ENCODE results near the gene EPS8L2. TPM values are rescaled to one million over a fixed set of nuclear protein-coding genes. Genes with fewer than 3 reads are reported as not detected.

Gene EPS8L2
- total and polyA plus RNA-seq, 10 of the 15 experiments (the other 5 are each of a cell fraction or from before 2014, with no cell fraction given), result 0.76 to 20.0 (median 9.7) TPM

GRCh38 chr11:765025-765801, 59.2 kb downstream of the EPS8L2 start:
- ChIA-PET RAD21 (ENCODE audit: unreplicated experiment) (interaction anchor here (1.5 kb wide), 1 partner anchor 39 kb away, joined by 3 read pairs; no protein-coding TSS in a partner anchor), SMC1A (ENCODE audit: uncharacterized antibody, unreplicated experiment) (interaction anchor here (1.1 to 1.9 kb wide), 2 partner anchors 16 to 39 kb away, joined by 5 to 8 read pairs; no protein-coding TSS in a partner anchor), CTCF (interaction anchor here (1.1 to 1.4 kb wide), 4 partner anchors 16 to 92 kb away, joined by 3 to 4 read pairs (median 3); partner anchors contain the start of gene TALDO1), POLR2A (no interaction called here)
- no peaks in the 10 kb centered on the region for H3K27me3 ChIP-seq (replicated peaks in 1 of 2; ENCODE audit: control insufficient read depth in 2 of 2, insufficient read depth in 2 of 2, low read length in 1 of 2)
- no TSS peak for BruUV-seq (replicated peaks)
- no peak overlapping the region for H3K27ac ChIP-seq (ENCODE audit: control insufficient read depth, insufficient read depth)
- DNase-seq (ENCODE audit: low read depth, low spot score) (no peak), ATAC-seq (peak; percentile 86), FAIRE-seq (no peak)
- no peaks in the 10 kb centered on the region for H3K4me1 ChIP-seq (ENCODE audit: control insufficient read depth, insufficient read depth, low read length)
- 56% methylated on average over 19 of the region's 19 CpGs for WGBS (ENCODE audit: insufficient coverage, insufficient replicate concordance, low lambda C conversion rate, missing lambda C conversion rate)
- no peak overlapping the region for H3K4me2 ChIP-seq (ENCODE audit: control insufficient read depth, insufficient read depth)
- H4K20me1 ChIP-seq (ENCODE audit: control insufficient read depth, insufficient read depth), result no peaks in the 10 kb centered on the region
- H3K9me3 ChIP-seq (replicated peaks; ENCODE audit: control insufficient read depth, insufficient read depth, low read length), result no peaks in the 10 kb centered on the region
- H3K79me2 ChIP-seq (ENCODE audit: control insufficient read depth, insufficient read depth, low read length), result no peaks in the 10 kb centered on the region
- H3K4me3 ChIP-seq, result no peak overlapping the region
- intact Hi-C loops (cut with micrococcal nuclease; ENCODE audit: unreplicated experiment) (loop anchor here (1.0 kb wide), 1 partner anchor 37 kb away; no protein-coding TSS in a partner anchor), in situ Hi-C loops (cut with MboI) (no loop called here)
- H3K36me3 ChIP-seq (ENCODE audit: control insufficient read depth in 2 of 2, insufficient read depth in 2 of 2, low read length in 1 of 2), result peaks cover 26 to 29% of the 10 kb centered on the region in 2 experiments; a peak in 3 of 4 replicates
- H2AFZ ChIP-seq (ENCODE audit: control insufficient read depth, low read depth, low read length), result no peak overlapping the region
- H3K9ac ChIP-seq (ENCODE audit: control insufficient read depth, insufficient read depth, low read length), result no peak overlapping the region
- no peak for TF ChIP-seq PAX5 (IDR thresholded peaks at IDR 0.05; ENCODE audit: borderline replicate concordance, low read depth, low read length)
- TF ChIP-seq, protein P1, sequence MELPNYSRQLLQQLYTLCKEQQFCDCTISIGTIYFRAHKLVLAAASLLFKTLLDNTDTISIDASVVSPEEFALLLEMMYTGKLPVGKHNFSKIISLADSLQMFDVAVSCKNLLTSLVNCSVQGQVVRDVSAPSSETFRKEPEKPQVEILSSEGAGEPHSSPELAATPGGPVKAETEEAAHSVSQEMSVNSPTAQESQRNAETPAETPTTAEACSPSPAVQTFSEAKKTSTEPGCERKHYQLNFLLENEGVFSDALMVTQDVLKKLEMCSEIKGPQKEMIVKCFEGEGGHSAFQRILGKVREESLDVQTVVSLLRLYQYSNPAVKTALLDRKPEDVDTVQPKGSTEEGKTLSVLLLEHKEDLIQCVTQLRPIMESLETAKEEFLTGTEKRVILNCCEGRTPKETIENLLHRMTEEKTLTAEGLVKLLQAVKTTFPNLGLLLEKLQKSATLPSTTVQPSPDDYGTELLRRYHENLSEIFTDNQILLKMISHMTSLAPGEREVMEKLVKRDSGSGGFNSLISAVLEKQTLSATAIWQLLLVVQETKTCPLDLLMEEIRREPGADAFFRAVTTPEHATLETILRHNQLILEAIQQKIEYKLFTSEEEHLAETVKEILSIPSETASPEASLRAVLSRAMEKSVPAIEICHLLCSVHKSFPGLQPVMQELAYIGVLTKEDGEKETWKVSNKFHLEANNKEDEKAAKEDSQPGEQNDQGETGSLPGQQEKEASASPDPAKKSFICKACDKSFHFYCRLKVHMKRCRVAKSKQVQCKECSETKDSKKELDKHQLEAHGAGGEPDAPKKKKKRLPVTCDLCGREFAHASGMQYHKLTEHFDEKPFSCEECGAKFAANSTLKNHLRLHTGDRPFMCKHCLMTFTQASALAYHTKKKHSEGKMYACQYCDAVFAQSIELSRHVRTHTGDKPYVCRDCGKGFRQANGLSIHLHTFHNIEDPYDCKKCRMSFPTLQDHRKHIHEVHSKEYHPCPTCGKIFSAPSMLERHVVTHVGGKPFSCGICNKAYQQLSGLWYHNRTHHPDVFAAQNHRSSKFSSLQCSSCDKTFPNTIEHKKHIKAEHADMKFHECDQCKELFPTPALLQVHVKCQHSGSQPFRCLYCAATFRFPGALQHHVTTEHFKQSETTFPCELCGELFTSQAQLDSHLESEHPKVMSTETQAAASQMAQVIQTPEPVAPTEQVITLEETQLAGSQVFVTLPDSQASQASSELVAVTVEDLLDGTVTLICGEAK (IDR thresholded peaks at IDR 0.05; ENCODE audit: borderline replicate concordance), result no peak
- no peak for TF ChIP-seq PBX3 (IDR thresholded peaks at IDR 0.05; ENCODE audit: insufficient replicate concordance, low read depth, low read length)
- TF ChIP-seq MXI1 (IDR thresholded peaks at IDR 0.05; ENCODE audit: low read depth, low read length), result no peak
- no peak for TF ChIP-seq EP300 (IDR thresholded peaks at IDR 0.05; ENCODE audit: borderline replicate concordance in 1 of 2, control insufficient read depth in 1 of 2, low read depth in 2 of 2, low read length in 2 of 2)
- TF ChIP-seq ATF2 (IDR thresholded peaks at IDR 0.05; ENCODE audit: low read length), result no peak
- TF ChIP-seq CBX3 (IDR thresholded peaks at IDR 0.05; ENCODE audit: borderline replicate concordance, low read depth), result no peak
- 0 out of 2 replicates have a peak, but pooled peaks have one; percentile 26 for TF ChIP-seq YY1 (IDR thresholded peaks at IDR 0.05; ENCODE audit: low read depth, low read length)
- no peak for TF ChIP-seq CHD2 (IDR thresholded peaks at IDR 0.05; ENCODE audit: borderline replicate concordance, low read depth, low read length)
- TF ChIP-seq ZNF207 (IDR thresholded peaks at IDR 0.05; ENCODE audit: borderline replicate concordance), result no peak
- TF ChIP-seq, protein P2, sequence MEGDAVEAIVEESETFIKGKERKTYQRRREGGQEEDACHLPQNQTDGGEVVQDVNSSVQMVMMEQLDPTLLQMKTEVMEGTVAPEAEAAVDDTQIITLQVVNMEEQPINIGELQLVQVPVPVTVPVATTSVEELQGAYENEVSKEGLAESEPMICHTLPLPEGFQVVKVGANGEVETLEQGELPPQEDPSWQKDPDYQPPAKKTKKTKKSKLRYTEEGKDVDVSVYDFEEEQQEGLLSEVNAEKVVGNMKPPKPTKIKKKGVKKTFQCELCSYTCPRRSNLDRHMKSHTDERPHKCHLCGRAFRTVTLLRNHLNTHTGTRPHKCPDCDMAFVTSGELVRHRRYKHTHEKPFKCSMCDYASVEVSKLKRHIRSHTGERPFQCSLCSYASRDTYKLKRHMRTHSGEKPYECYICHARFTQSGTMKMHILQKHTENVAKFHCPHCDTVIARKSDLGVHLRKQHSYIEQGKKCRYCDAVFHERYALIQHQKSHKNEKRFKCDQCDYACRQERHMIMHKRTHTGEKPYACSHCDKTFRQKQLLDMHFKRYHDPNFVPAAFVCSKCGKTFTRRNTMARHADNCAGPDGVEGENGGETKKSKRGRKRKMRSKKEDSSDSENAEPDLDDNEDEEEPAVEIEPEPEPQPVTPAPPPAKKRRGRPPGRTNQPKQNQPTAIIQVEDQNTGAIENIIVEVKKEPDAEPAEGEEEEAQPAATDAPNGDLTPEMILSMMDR (IDR thresholded peaks at IDR 0.05 in 2 of 3, conservative IDR thresholded peaks at IDR 0.05 in 1 of 3; ENCODE audit: control insufficient read depth in 2 of 3, extremely low read depth in 1 of 3, insufficient read depth in 1 of 3, low read depth in 3 of 3, low read length in 3 of 3), result peak; percentile 64 to 84 (median 72)
- no peak for TF ChIP-seq ZNF274 (IDR thresholded peaks at IDR 0.05; ENCODE audit: insufficient read depth, insufficient read length)
- no peak for TF ChIP-seq PML (IDR thresholded peaks at IDR 0.05; ENCODE audit: low read length)

All from GM12878 (cell line).